GM23338 (cell line): Measurements from ENCODE around the gene NWD2. TPM values are rescaled to one million over a fixed set of nuclear protein-coding genes. Genes with fewer than 3 reads are reported as not detected.

Experiments used
- ATAC-seq: fragments of 200-7000 bp; cut with Tn5 transposase; 3 replicates; pipeline ENCODE4 v1.9.1; 2020
- DNase-seq: peaks from one replicate; pipeline ENCODE4 v3.0.0-alpha.2; 2015; ENCODE audit warnings: low spot score
- H2AFZ ChIP-seq: fragments of 200-600 bp; sonication (generic); 2 replicates; pipeline ENCODE4 v1.8.0; 2016; ENCODE audit warnings: antibody characterized with exemption, mild to moderate bottlenecking, moderate library complexity
- H3F3A ChIP-seq: fragments of 200-600 bp; sonication (generic); replicated peaks from 2 replicates; pipeline ENCODE4 v1.8.0; 2017; ENCODE audit warnings: antibody characterized with exemption, mixed run types, low read depth
- H3K27ac ChIP-seq: fragments of 200-600 bp; sonication (generic); 2 replicates; pipeline ENCODE4 v1.6.1; 2016; ENCODE audit warnings: low read depth
- H3K27me3 ChIP-seq: fragments of 200-600 bp; sonication (generic); 2 replicates; pipeline ENCODE4 v1.8.0; 2016; ENCODE audit warnings: mild to moderate bottlenecking, mixed run types, moderate library complexity; ENCODE audit not compliant: insufficient read depth
- H3K36me3 ChIP-seq: fragments of 200-600 bp; sonication (generic); 2 replicates; pipeline ENCODE4 v1.8.0; 2016; ENCODE audit warnings: mild to moderate bottlenecking; ENCODE audit not compliant: insufficient read depth
- H3K4me1 ChIP-seq: fragments of 200-600 bp; sonication (generic); 2 replicates; pipeline ENCODE4 v1.8.0; 2016; ENCODE audit warnings: mild to moderate bottlenecking, moderate library complexity; ENCODE audit not compliant: insufficient read depth
- H3K4me2 ChIP-seq: fragments of 200-600 bp; sonication (generic); 2 replicates; pipeline ENCODE4 v1.7.1; 2017; ENCODE audit warnings: mixed run types
- H3K4me3 ChIP-seq: fragments of 200-600 bp; sonication (generic); 2 replicates; pipeline ENCODE4 v1.6.1; 2016; ENCODE audit warnings: mixed run types
- H3K79me2 ChIP-seq: fragments of 200-600 bp; sonication (generic); replicated peaks from 2 replicates; pipeline ENCODE4 v1.8.0; 2017; ENCODE audit warnings: mild to moderate bottlenecking; ENCODE audit not compliant: insufficient read depth
- H3K9me2 ChIP-seq: fragments of 200-600 bp; sonication (generic); 2 replicates; pipeline ENCODE4 v1.8.0; 2017; ENCODE audit not compliant: insufficient read depth
- H4K20me1 ChIP-seq: fragments of 200-600 bp; sonication (generic); replicated peaks from 2 replicates; pipeline ENCODE4 v1.8.0; 2017; ENCODE audit warnings: mild to moderate bottlenecking; ENCODE audit not compliant: insufficient read depth
- H3K27ac Mint-ChIP-seq: 2 replicates; pipeline ENCODE4 v1.8.0; 2020; ENCODE audit warnings: inconsistent platforms, mild to moderate bottlenecking, moderate library complexity, mixed read lengths
- H3K27me3 Mint-ChIP-seq: 3 replicates; pipeline ENCODE4 v1.8.0; 2022; ENCODE audit warnings: low read depth, mild to moderate bottlenecking, moderate library complexity, mixed read lengths, inconsistent platforms; ENCODE audit not compliant: insufficient read depth, poor library complexity
- H3K36me3 Mint-ChIP-seq: 3 replicates; pipeline ENCODE4 v1.8.0; 2021; ENCODE audit warnings: low read depth, mild to moderate bottlenecking, inconsistent platforms, moderate library complexity, mixed read lengths
- H3K4me1 Mint-ChIP-seq: 3 replicates; pipeline ENCODE4 v1.8.0; 2020; ENCODE audit warnings: mild to moderate bottlenecking, inconsistent platforms, mixed read lengths
- H3K4me3 Mint-ChIP-seq: 3 replicates; pipeline ENCODE4 v1.8.0; 2021; ENCODE audit warnings: moderate library complexity, mild to moderate bottlenecking, inconsistent platforms, mixed read lengths
- H3K9me3 Mint-ChIP-seq: 3 replicates; pipeline ENCODE4 v1.8.0; 2020; ENCODE audit warnings: moderate library complexity, mild to moderate bottlenecking, inconsistent platforms, mixed read lengths
- CREB1 ChIP-seq: fragments of 250-450 bp; sonication (Bioruptor Pico); IDR thresholded peaks from 2 replicates; pipeline ENCODE4 v1.5.0; 2020; ENCODE audit warnings: low read depth, mild to moderate bottlenecking, moderate library complexity
- EZH2 ChIP-seq: fragments of 200-600 bp; sonication (generic); IDR thresholded peaks from one replicate; pipeline ENCODE4 v1.8.0; 2017; ENCODE audit warnings: antibody characterized with exemption, mild to moderate bottlenecking, low read depth; ENCODE audit not compliant: unreplicated experiment
- EZH2phosphoT487 ChIP-seq: fragments of 200-600 bp; sonication (generic); IDR thresholded peaks from one replicate; pipeline ENCODE4 v1.8.1; 2018; ENCODE audit warnings: antibody characterized with exemption; ENCODE audit not compliant: unreplicated experiment
- JUNB ChIP-seq: IDR thresholded peaks from one replicate; pipeline ENCODE4 v1.6.1; 2016; ENCODE audit warnings: antibody characterized with exemption; ENCODE audit not compliant: unreplicated experiment
- NANOG ChIP-seq: IDR thresholded peaks from 2 replicates; pipeline ENCODE4 v1.6.1; 2016; ENCODE audit warnings: antibody characterized with exemption, borderline replicate concordance
- POLR2AphosphoS5 ChIP-seq: IDR thresholded peaks from 2 replicates; pipeline ENCODE4 v1.6.1; 2016; ENCODE audit warnings: antibody characterized with exemption, low read depth
- STAT1 ChIP-seq: IDR thresholded peaks from one replicate; pipeline ENCODE4 v1.6.1; 2016; ENCODE audit warnings: antibody characterized with exemption; ENCODE audit not compliant: unreplicated experiment
- ZNF114 ChIP-seq: fragments of 250-450 bp; sonication (Bioruptor Pico); IDR thresholded peaks from 2 replicates; pipeline ENCODE4 v1.5.0; 2020; ENCODE audit warnings: mild to moderate bottlenecking, moderate library complexity
- ZNF331 ChIP-seq: fragments of 250-450 bp; sonication (Bioruptor Pico); IDR thresholded peaks from 2 replicates; pipeline ENCODE4 v1.5.0; 2020; ENCODE audit warnings: low read depth, mild to moderate bottlenecking, moderate library complexity
- polyA plus RNA-seq: library from polyadenylated mRNA; unstranded; fragments of >200 nt; fragmentation: Nextera tagmentation; extraction: Ambion mirVana; gene quantifications from 2 replicates; pipeline ENCODE4 v1.2.1, GENCODE V29; 2016
- total RNA-seq: library from RNA; depleted of rRNA; stranded (reverse); fragments of >200 nt; shearing (Covaris generic); gene quantifications from 2 replicates; pipeline ENCODE4 v1.2.3, GENCODE V29; 2014
- TF ChIP-seq, protein P1 (sequence below): IDR thresholded peaks from 2 replicates; pipeline ENCODE4 v1.6.1; 2016; ENCODE audit warnings: antibody characterized with exemption
- TF ChIP-seq, protein P2 (sequence below): IDR thresholded peaks from one replicate; pipeline ENCODE4 v1.6.1; 2018; ENCODE audit warnings: antibody characterized with exemption; ENCODE audit not compliant: unreplicated experiment
- TF ChIP-seq, protein P3 (sequence below), 2 experiments: fragments of 200-600 bp in 1 of 2; sonication (generic) in 1 of 2; conservative IDR thresholded peaks; 2 replicates each; pipeline versions ENCODE4 v1.5.1 to v1.6.1; 2016 to 2017; ENCODE audit warnings: antibody characterized with exemption in 2 of 2, low read depth in 2 of 2, mild to moderate bottlenecking in 2 of 2, moderate library complexity in 1 of 2
- TF ChIP-seq, protein P4 (sequence below): fragments of 250-450 bp; sonication (Bioruptor Pico); IDR thresholded peaks from 2 replicates; pipeline ENCODE4 v1.5.0; 2020; ENCODE audit warnings: mild to moderate bottlenecking, moderate library complexity

Gene NWD2
- total and polyA plus RNA-seq, 2 experiments from 2014 or later: 0.07 TPM; not detected in 1

DNA sequence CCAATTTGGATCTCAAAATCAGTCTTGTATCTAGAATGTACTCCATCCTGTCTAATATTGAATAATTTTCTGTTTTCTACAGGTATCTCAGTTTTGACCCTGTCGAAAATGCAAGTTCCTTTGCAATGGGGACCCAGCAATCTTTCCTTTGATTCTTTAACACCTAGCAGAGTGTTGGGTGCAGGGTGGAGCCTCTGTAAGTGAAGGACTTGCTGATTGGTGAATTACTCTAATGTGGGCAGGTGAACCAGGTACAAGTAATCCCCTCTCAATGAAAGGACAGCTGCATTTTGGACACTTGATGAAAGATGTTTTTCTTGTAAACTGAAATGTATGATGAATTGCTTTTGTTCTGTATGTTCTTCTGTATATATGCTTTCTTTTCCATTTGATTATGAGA, 54.9 kb downstream of the NWD2 start:
- Mint-ChIP-seq H3K27me3 (no peaks in the 10 kb centered on the region), H3K36me3 (peaks cover 4% of the 10 kb centered on the region; the same call in 1 of the 3 replicates), H3K9me3 (peaks cover 7% of the 10 kb centered on the region), H3K4me1 (peaks cover 6% of the 10 kb centered on the region; the same call in 2 of the 3 replicates), H3K4me3 (no peak overlapping the region), H3K27ac (no peak overlapping the region)
- H4K20me1 ChIP-seq: no peaks in the 10 kb centered on the region
- no peak overlapping the region for H3K4me2 ChIP-seq
- peak overlapping the region; percentile 52; the same call in 1 of the 2 replicates for H2AFZ ChIP-seq
- H3K27ac ChIP-seq: no peak overlapping the region
- H3K9me2 ChIP-seq: peaks cover 1% of the 10 kb centered on the region; the same call in 1 of the 2 replicates
- H3K4me1 ChIP-seq: no peaks in the 10 kb centered on the region; the same call in 1 of the 2 replicates
- no peaks in the 10 kb centered on the region for H3K79me2 ChIP-seq
- no peak overlapping the region for H3K4me3 ChIP-seq
- ATAC-seq (peak; percentile 70), DNase-seq (peak; percentile 25)
- TF ChIP-seq, protein P1, sequence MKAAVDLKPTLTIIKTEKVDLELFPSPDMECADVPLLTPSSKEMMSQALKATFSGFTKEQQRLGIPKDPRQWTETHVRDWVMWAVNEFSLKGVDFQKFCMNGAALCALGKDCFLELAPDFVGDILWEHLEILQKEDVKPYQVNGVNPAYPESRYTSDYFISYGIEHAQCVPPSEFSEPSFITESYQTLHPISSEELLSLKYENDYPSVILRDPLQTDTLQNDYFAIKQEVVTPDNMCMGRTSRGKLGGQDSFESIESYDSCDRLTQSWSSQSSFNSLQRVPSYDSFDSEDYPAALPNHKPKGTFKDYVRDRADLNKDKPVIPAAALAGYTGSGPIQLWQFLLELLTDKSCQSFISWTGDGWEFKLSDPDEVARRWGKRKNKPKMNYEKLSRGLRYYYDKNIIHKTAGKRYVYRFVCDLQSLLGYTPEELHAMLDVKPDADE: no peak
- no peak for TF ChIP-seq EZH2phosphoT487
- TF ChIP-seq CREB1 (CRISPR knock-in tag): no peak
- no peak for TF ChIP-seq EZH2
- no peak for TF ChIP-seq NANOG
- TF ChIP-seq, protein P2, sequence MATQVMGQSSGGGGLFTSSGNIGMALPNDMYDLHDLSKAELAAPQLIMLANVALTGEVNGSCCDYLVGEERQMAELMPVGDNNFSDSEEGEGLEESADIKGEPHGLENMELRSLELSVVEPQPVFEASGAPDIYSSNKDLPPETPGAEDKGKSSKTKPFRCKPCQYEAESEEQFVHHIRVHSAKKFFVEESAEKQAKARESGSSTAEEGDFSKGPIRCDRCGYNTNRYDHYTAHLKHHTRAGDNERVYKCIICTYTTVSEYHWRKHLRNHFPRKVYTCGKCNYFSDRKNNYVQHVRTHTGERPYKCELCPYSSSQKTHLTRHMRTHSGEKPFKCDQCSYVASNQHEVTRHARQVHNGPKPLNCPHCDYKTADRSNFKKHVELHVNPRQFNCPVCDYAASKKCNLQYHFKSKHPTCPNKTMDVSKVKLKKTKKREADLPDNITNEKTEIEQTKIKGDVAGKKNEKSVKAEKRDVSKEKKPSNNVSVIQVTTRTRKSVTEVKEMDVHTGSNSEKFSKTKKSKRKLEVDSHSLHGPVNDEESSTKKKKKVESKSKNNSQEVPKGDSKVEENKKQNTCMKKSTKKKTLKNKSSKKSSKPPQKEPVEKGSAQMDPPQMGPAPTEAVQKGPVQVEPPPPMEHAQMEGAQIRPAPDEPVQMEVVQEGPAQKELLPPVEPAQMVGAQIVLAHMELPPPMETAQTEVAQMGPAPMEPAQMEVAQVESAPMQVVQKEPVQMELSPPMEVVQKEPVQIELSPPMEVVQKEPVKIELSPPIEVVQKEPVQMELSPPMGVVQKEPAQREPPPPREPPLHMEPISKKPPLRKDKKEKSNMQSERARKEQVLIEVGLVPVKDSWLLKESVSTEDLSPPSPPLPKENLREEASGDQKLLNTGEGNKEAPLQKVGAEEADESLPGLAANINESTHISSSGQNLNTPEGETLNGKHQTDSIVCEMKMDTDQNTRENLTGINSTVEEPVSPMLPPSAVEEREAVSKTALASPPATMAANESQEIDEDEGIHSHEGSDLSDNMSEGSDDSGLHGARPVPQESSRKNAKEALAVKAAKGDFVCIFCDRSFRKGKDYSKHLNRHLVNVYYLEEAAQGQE: no peak
- no peak for TF ChIP-seq JUNB
- TF ChIP-seq, protein P3, sequence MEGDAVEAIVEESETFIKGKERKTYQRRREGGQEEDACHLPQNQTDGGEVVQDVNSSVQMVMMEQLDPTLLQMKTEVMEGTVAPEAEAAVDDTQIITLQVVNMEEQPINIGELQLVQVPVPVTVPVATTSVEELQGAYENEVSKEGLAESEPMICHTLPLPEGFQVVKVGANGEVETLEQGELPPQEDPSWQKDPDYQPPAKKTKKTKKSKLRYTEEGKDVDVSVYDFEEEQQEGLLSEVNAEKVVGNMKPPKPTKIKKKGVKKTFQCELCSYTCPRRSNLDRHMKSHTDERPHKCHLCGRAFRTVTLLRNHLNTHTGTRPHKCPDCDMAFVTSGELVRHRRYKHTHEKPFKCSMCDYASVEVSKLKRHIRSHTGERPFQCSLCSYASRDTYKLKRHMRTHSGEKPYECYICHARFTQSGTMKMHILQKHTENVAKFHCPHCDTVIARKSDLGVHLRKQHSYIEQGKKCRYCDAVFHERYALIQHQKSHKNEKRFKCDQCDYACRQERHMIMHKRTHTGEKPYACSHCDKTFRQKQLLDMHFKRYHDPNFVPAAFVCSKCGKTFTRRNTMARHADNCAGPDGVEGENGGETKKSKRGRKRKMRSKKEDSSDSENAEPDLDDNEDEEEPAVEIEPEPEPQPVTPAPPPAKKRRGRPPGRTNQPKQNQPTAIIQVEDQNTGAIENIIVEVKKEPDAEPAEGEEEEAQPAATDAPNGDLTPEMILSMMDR (conservative IDR thresholded peaks at IDR 0.05; ENCODE audit: low read depth in 2 of 2): no peak
- TF ChIP-seq STAT1: no peak
- TF ChIP-seq ZNF331 (CRISPR knock-in tag): no peak
- TF ChIP-seq, protein P4, sequence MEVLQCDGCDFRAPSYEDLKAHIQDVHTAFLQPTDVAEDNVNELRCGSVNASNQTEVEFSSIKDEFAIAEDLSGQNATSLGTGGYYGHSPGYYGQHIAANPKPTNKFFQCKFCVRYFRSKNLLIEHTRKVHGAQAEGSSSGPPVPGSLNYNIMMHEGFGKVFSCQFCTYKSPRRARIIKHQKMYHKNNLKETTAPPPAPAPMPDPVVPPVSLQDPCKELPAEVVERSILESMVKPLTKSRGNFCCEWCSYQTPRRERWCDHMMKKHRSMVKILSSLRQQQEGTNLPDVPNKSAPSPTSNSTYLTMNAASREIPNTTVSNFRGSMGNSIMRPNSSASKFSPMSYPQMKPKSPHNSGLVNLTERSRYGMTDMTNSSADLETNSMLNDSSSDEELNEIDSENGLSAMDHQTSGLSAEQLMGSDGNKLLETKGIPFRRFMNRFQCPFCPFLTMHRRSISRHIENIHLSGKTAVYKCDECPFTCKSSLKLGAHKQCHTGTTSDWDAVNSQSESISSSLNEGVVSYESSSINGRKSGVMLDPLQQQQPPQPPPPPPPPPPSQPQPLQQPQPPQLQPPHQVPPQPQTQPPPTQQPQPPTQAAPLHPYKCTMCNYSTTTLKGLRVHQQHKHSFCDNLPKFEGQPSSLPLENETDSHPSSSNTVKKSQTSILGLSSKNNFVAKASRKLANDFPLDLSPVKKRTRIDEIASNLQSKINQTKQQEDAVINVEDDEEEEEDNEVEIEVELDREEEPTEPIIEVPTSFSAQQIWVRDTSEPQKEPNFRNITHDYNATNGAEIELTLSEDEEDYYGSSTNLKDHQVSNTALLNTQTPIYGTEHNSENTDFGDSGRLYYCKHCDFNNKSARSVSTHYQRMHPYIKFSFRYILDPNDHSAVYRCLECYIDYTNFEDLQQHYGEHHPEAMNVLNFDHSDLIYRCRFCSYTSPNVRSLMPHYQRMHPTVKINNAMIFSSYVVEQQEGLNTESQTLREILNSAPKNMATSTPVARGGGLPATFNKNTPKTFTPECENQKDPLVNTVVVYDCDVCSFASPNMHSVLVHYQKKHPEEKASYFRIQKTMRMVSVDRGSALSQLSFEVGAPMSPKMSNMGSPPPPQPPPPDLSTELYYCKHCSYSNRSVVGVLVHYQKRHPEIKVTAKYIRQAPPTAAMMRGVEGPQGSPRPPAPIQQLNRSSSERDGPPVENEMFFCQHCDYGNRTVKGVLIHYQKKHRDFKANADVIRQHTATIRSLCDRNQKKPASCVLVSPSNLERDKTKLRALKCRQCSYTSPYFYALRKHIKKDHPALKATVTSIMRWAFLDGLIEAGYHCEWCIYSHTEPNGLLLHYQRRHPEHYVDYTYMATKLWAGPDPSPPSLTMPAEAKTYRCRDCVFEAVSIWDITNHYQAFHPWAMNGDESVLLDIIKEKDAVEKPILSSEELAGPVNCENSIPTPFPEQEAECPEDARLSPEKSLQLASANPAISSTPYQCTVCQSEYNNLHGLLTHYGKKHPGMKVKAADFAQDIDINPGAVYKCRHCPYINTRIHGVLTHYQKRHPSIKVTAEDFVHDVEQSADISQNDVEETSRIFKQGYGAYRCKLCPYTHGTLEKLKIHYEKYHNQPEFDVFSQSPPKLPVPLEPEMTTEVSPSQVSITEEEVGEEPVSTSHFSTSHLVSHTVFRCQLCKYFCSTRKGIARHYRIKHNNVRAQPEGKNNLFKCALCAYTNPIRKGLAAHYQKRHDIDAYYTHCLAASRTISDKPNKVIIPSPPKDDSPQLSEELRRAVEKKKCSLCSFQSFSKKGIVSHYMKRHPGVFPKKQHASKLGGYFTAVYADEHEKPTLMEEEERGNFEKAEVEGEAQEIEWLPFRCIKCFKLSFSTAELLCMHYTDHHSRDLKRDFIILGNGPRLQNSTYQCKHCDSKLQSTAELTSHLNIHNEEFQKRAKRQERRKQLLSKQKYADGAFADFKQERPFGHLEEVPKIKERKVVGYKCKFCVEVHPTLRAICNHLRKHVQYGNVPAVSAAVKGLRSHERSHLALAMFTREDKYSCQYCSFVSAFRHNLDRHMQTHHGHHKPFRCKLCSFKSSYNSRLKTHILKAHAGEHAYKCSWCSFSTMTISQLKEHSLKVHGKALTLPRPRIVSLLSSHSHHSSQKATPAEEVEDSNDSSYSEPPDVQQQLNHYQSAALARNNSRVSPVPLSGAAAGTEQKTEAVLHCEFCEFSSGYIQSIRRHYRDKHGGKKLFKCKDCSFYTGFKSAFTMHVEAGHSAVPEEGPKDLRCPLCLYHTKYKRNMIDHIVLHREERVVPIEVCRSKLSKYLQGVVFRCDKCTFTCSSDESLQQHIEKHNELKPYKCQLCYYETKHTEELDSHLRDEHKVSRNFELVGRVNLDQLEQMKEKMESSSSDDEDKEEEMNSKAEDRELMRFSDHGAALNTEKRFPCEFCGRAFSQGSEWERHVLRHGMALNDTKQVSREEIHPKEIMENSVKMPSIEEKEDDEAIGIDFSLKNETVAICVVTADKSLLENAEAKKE (CRISPR knock-in tag): no peak
- TF ChIP-seq POLR2AphosphoS5: no peak
- no peak for TF ChIP-seq ZNF114 (CRISPR knock-in tag)
- H3K36me3 ChIP-seq: no peaks in the 10 kb centered on the region
- H3F3A ChIP-seq: no peaks in the 10 kb centered on the region
- H3K27me3 ChIP-seq: no peaks in the 10 kb centered on the region
